H9 (cell line): ENCODE results near the gene OR10V1. TPM values are rescaled to one million over a fixed set of nuclear protein-coding genes. Genes with fewer than 3 reads are reported as not detected.

Experiments used
- DNase-seq: peaks from one replicate; pipeline ENCODE4 v3.0.0-alpha.2; 2017
- H2AFZ ChIP-seq: one replicate; pipeline ENCODE4 v1.6.1; 2013; ENCODE audit warnings: mild to moderate bottlenecking, low read length, control low read depth, moderate library complexity
- H2AK5ac ChIP-seq: 2 replicates; pipeline ENCODE4 v1.6.1; 2013; ENCODE audit warnings: low read length, control low read depth, mixed read lengths; ENCODE audit not compliant: insufficient read length
- H2BK120ac ChIP-seq: one replicate; pipeline ENCODE4 v1.6.1; 2013; ENCODE audit warnings: low read depth, mild to moderate bottlenecking, low read length, control low read depth, inconsistent platforms; ENCODE audit not compliant: poor library complexity, severe bottlenecking
- H2BK12ac ChIP-seq: 2 replicates; pipeline ENCODE4 v1.6.1; 2013; ENCODE audit warnings: low read length, control low read depth, mixed read lengths, low read depth; ENCODE audit not compliant: insufficient read length
- H2BK15ac ChIP-seq: 2 replicates; pipeline ENCODE4 v1.6.1; 2013; ENCODE audit warnings: low read depth, low read length, control low read depth
- H2BK20ac ChIP-seq: one replicate; pipeline ENCODE4 v1.6.1; 2013; ENCODE audit warnings: low read depth, mild to moderate bottlenecking, low read length, control low read depth, inconsistent platforms; ENCODE audit not compliant: poor library complexity, severe bottlenecking
- H2BK5ac ChIP-seq: 2 replicates; pipeline ENCODE4 v1.6.1; 2013; ENCODE audit warnings: low read length, control low read depth, mixed read lengths; ENCODE audit not compliant: insufficient read length
- H3K14ac ChIP-seq: 2 replicates; pipeline ENCODE4 v1.6.1; 2013; ENCODE audit warnings: low read length, control low read depth; ENCODE audit not compliant: insufficient read depth
- H3K18ac ChIP-seq: 2 replicates; pipeline ENCODE4 v1.6.1; 2013; ENCODE audit warnings: low read depth, mild to moderate bottlenecking, mixed read lengths, low read length, control low read depth; ENCODE audit not compliant: insufficient read length
- H3K23ac ChIP-seq: 2 replicates; pipeline ENCODE4 v1.6.1; 2013; ENCODE audit warnings: low read length, control low read depth, mixed read lengths, low read depth; ENCODE audit not compliant: insufficient read length
- H3K23me2 ChIP-seq: 2 replicates; pipeline ENCODE4 v1.6.1; 2013; ENCODE audit warnings: low read depth, mild to moderate bottlenecking, mixed read lengths, low read length, control low read depth; ENCODE audit not compliant: insufficient read length, poor library complexity, severe bottlenecking
- H3K27ac ChIP-seq: 2 replicates; pipeline ENCODE4 v1.5.1; 2013; ENCODE audit warnings: low read length, control low read depth, mixed read lengths, low read depth; ENCODE audit not compliant: insufficient read length
- H3K27me3 ChIP-seq: 2 replicates; pipeline ENCODE4 v1.6.1; 2013; ENCODE audit warnings: low read length, control low read depth, inconsistent platforms; ENCODE audit not compliant: insufficient read depth
- H3K4ac ChIP-seq: 2 replicates; pipeline ENCODE4 v1.6.1; 2013; ENCODE audit warnings: low read depth, mild to moderate bottlenecking, control low read depth, inconsistent platforms, low read length, moderate library complexity
- H3K4me1 ChIP-seq: 2 replicates; pipeline ENCODE4 v1.6.1; 2013; ENCODE audit warnings: low read length, control low read depth, inconsistent platforms; ENCODE audit not compliant: insufficient read depth
- H3K4me2 ChIP-seq: 2 replicates; pipeline ENCODE4 v1.6.1; 2013; ENCODE audit warnings: low read length, control low read depth, mixed read lengths; ENCODE audit not compliant: insufficient read length, insufficient read depth
- H3K56ac ChIP-seq: 2 replicates; pipeline ENCODE4 v1.6.1; 2013; ENCODE audit warnings: low read depth, mild to moderate bottlenecking, mixed read lengths, low read length, control low read depth; ENCODE audit not compliant: insufficient read length
- H3K79me1 ChIP-seq: 2 replicates; pipeline ENCODE4 v1.6.1; 2013; ENCODE audit warnings: low read depth, mild to moderate bottlenecking, moderate library complexity, low read length, control low read depth, inconsistent platforms; ENCODE audit not compliant: insufficient read depth, poor library complexity, severe bottlenecking
- H3K79me2 ChIP-seq: 2 replicates; pipeline ENCODE4 v1.6.1; 2013; ENCODE audit warnings: low read length, control low read depth, inconsistent platforms; ENCODE audit not compliant: insufficient read depth
- H3K9ac ChIP-seq: 2 replicates; pipeline ENCODE4 v1.6.1; 2013; ENCODE audit warnings: low read length, control low read depth, mixed read lengths; ENCODE audit not compliant: insufficient read length; ENCODE audit errors: extremely low read depth
- H3K9me3 ChIP-seq: one replicate; pipeline ENCODE4 v1.6.1; 2013; ENCODE audit warnings: low read depth, low read length, inconsistent platforms; ENCODE audit not compliant: control insufficient read depth
- H3T11ph ChIP-seq: one replicate; pipeline ENCODE4 v1.6.1; 2013; ENCODE audit warnings: mild to moderate bottlenecking, low read length, control low read depth, inconsistent platforms
- H4K20me1 ChIP-seq: one replicate; pipeline ENCODE4 v1.6.1; 2013; ENCODE audit not compliant: control insufficient read depth, insufficient read length, insufficient read depth
- H4K5ac ChIP-seq: 2 replicates; pipeline ENCODE4 v1.6.1; 2013; ENCODE audit warnings: low read depth, mild to moderate bottlenecking, mixed read lengths, low read length, control low read depth; ENCODE audit not compliant: insufficient read length
- H4K8ac ChIP-seq: replicated peaks from 2 replicates; pipeline ENCODE4 v1.6.1; 2013; ENCODE audit warnings: low read length, control low read depth, mixed read lengths, low read depth; ENCODE audit not compliant: insufficient read length
- H4K91ac ChIP-seq: 2 replicates; pipeline ENCODE4 v1.6.1; 2013; ENCODE audit warnings: low read depth, mild to moderate bottlenecking, moderate library complexity, mixed read lengths, low read length, control low read depth; ENCODE audit not compliant: insufficient read length
- H3K27ac Mint-ChIP-seq, 3 experiments: 2 replicates in 2 of 3; 3 replicates in 1 of 3; pipeline ENCODE4 v1.8.0; 2020 to 2021; ENCODE audit warnings: mixed read lengths in 3 of 3, mild to moderate bottlenecking in 1 of 3, moderate library complexity in 1 of 3
- H3K27me3 Mint-ChIP-seq: 2 replicates; pipeline ENCODE4 v1.8.0; 2021; ENCODE audit warnings: low read depth, mild to moderate bottlenecking, moderate library complexity, mixed read lengths
- H3K36me3 Mint-ChIP-seq, 3 experiments: 2 replicates in 2 of 3; 3 replicates in 1 of 3; pipeline ENCODE4 v1.8.0; 2020 to 2021; ENCODE audit warnings: low read depth in 3 of 3, mixed read lengths in 3 of 3; ENCODE audit not compliant: insufficient read depth in 1 of 3
- H3K4me1 Mint-ChIP-seq, 2 experiments: 2 replicates each; pipeline ENCODE4 v1.8.0; 2020; ENCODE audit warnings: mixed read lengths in 2 of 2
- H3K4me3 Mint-ChIP-seq, 2 experiments: 2 replicates in 1 of 2; 3 replicates in 1 of 2; pipeline ENCODE4 v1.8.0; 2020 to 2021; ENCODE audit warnings: mild to moderate bottlenecking in 2 of 2, mixed read lengths in 2 of 2, moderate library complexity in 1 of 2
- H3K9me3 Mint-ChIP-seq, 2 experiments: 2 replicates in 1 of 2; 3 replicates in 1 of 2; pipeline ENCODE4 v1.8.0; 2020; ENCODE audit warnings: mild to moderate bottlenecking in 2 of 2, mixed read lengths in 2 of 2, moderate library complexity in 1 of 2
- WGBS: extraction: QIAGEN DNeasy Blood & Tissue Kit; methylation state at CpG from one replicate; pipeline ENCODE4 v1.1.7; 2013; ENCODE audit warnings: missing lambda C conversion rate, low lambda C conversion rate, mixed read lengths; ENCODE audit not compliant: insufficient read length; ENCODE audit errors: extremely low coverage; 5-methylcytosine and 5-hydroxymethylcytosine counted together
- total RNA-seq: library from RNA; stranded (reverse); gene quantifications from 2 replicates; pipeline ENCODE4 v1.2.1, GENCODE V29; 2021
- TF ChIP-seq, protein P1 (sequence below): fragments of 200-600 bp; sonication (generic); conservative IDR thresholded peaks from 3 replicates; pipeline ENCODE4 v1.8.0; 2021; ENCODE audit warnings: antibody characterized with exemption, mild to moderate bottlenecking

Gene OR10V1
- total RNA-seq, 1 experiment from 2014 or later: not detected

DNA sequence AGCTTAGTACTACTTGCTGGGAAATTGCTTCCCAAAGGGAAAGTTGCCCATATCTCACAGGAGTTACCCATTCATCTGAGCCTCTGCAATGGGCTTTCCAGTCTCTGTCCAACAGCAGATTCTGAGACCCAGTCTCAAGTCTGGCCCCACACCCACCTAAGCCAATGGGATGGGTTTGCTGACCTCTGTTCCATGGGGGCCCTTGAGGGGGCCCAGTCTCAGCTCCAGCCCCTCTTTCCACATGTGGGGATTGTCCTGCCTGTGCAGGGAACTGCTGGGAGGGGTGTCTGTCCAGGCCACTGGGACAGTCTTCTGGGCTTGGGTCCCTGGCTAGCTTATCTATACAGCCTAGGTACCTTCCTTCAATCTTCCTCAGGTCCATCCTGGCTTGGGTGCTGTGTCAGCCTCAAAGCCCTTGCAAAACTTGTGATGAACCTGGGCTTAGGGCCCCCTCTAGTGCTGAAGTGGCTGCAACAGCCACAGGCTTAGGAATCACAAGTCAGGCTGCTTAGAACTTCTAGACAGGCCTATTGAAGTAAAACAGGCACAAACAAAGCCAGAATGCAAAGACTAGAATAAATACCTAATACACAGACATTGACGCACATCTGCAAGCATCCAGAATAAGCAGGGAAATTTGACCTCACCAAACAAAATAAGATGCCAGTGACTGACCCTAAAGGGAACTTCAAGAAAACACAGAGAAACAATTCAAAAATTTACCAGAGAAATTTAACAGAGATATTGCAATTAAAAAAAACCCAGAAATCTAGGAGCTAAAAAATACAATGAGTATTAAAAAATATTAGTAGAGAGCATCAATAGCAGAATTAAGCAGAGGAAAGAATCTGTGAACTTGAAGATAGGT, 33.1 kb downstream of the OR10V1 start:
- WGBS: no CpG with 5 or more reads among the region's 1 CpG
- no peak overlapping the region for H4K8ac ChIP-seq
- H3K18ac ChIP-seq: no peak overlapping the region
- H3K9me3 ChIP-seq: no peaks in the 10 kb centered on the region
- H3K27me3 ChIP-seq: no peaks in the 10 kb centered on the region
- peaks cover 3 to 8% of the 10 kb centered on the region in 2 experiments for H3K4me1 Mint-ChIP-seq
- no peaks in the 10 kb centered on the region for H3K23me2 ChIP-seq
- H3K9me3 Mint-ChIP-seq: peaks cover 3 to 4% of the 10 kb centered on the region in 2 experiments
- H3K27me3 Mint-ChIP-seq: peaks cover 2% of the 10 kb centered on the region; the same call in 1 of the 2 replicates
- no peak overlapping the region for H2BK120ac ChIP-seq
- H2BK5ac ChIP-seq: no peak overlapping the region
- no peaks in the 10 kb centered on the region for H3K4me1 ChIP-seq
- H4K20me1 ChIP-seq: no peaks in the 10 kb centered on the region
- no peak overlapping the region for H3K4me2 ChIP-seq
- TF ChIP-seq, protein P1, sequence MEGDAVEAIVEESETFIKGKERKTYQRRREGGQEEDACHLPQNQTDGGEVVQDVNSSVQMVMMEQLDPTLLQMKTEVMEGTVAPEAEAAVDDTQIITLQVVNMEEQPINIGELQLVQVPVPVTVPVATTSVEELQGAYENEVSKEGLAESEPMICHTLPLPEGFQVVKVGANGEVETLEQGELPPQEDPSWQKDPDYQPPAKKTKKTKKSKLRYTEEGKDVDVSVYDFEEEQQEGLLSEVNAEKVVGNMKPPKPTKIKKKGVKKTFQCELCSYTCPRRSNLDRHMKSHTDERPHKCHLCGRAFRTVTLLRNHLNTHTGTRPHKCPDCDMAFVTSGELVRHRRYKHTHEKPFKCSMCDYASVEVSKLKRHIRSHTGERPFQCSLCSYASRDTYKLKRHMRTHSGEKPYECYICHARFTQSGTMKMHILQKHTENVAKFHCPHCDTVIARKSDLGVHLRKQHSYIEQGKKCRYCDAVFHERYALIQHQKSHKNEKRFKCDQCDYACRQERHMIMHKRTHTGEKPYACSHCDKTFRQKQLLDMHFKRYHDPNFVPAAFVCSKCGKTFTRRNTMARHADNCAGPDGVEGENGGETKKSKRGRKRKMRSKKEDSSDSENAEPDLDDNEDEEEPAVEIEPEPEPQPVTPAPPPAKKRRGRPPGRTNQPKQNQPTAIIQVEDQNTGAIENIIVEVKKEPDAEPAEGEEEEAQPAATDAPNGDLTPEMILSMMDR: peak; percentile 87
- H3K4ac ChIP-seq: no peak overlapping the region
- no peak overlapping the region for H3K9ac ChIP-seq
- H3T11ph ChIP-seq: no peak overlapping the region
- H3K36me3 Mint-ChIP-seq: no peaks in the 10 kb centered on the region; a peak in 1 of 7 replicates
- no peak overlapping the region for H3K27ac ChIP-seq
- no peak overlapping the region for H3K14ac ChIP-seq
- H3K56ac ChIP-seq: no peak overlapping the region
- no peak overlapping the region for H4K91ac ChIP-seq
- no peaks in the 10 kb centered on the region for H3K79me1 ChIP-seq
- no peak overlapping the region for H2AFZ ChIP-seq
- no peak overlapping the region for H2BK12ac ChIP-seq
- H3K4me3 Mint-ChIP-seq: no peak overlapping the region
- H3K27ac Mint-ChIP-seq: peak overlapping the region in 1 of 3 experiments; percentile 30; a peak in 1 of 7 replicates
- H4K5ac ChIP-seq: no peak overlapping the region
- no peak overlapping the region for H2BK15ac ChIP-seq
- H3K79me2 ChIP-seq: no peaks in the 10 kb centered on the region
- H2BK20ac ChIP-seq: no peak overlapping the region
- no peak overlapping the region for H3K23ac ChIP-seq
- peak; percentile 84 for DNase-seq
- no peak overlapping the region for H2AK5ac ChIP-seq
